DLD1 (cell line): ENCODE measurements around the gene TRAF3.
"Not testable (repeated sequence)": the region's sequence is repeated elsewhere in the genome, so short reads cannot be mapped to it uniquely, and the experiment has no call there.

Source experiments
- in situ Hi-C: cut with HindIII; loops from 2 replicates; pipeline ENCODE4 v1.10.0; 2017; ENCODE audit warnings: low sequenced_read_pairs

The TRAF3 gene

DNA sequence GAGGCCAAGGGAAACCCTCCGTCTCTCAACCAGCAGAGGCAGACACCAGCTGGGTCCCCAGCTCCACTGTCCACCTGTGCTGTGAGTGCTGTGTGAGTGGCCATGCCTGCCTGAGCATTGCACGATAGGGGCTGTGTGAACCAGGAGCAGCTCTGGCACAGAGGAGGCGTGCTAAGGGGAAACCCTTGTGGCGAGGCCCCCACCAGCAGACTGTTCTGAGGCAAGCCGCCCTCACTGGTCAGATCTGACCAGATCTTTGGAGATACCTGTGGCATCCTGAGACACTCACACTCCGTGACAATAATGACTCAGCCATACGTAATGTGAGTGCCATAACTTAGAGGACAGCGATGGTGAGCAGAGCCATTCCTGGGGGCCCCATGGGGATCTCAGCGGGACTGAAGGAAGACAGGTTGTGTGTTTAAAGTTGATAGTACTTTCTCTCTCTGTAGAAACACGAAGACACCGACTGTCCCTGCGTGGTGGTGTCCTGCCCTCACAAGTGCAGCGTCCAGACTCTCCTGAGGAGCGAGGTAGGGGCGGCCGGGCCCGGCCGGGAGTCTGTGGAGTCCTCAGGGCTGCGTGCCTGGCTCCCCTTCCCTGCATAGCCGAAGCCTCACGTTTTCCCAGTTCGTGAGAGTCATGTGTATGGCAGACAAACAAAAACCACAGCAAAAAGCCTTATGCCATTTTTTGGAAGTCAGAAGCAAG lies 108.6 kb downstream of the TRAF3 start:
- in situ Hi-C loops = no loop called here

GRCh38 chr14:102888748-102889147 lies 111.5 kb downstream of the TRAF3 start:
- in situ Hi-C loops = no loop called here

GRCh38 chr14:102889615-102890014 lies 112.4 kb downstream of the TRAF3 start:
- in situ Hi-C loops = no loop called here

DNA sequence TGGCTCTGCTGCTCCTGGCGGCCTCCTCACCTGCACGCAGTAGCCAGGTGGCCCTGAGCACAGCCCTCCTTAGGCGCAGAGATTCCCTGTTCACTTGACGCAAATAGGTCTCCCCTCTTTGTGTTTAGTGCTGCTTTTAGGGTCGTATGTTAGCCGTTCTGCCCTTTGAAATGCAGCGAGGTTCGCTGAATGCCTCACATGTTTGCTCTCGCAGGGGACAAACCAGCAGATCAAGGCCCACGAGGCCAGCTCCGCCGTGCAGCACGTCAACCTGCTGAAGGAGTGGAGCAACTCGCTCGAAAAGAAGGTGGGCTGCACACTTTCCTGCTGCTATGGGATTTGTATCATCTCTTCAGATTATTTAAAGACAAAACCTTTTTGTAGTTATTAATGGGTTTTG lies 113.9 kb downstream of the TRAF3 start:
- in situ Hi-C loops = no loop called here

GRCh38 chr14:102891556-102891955 lies 114.3 kb downstream of the TRAF3 start:
- in situ Hi-C loops = no loop called here

DNA sequence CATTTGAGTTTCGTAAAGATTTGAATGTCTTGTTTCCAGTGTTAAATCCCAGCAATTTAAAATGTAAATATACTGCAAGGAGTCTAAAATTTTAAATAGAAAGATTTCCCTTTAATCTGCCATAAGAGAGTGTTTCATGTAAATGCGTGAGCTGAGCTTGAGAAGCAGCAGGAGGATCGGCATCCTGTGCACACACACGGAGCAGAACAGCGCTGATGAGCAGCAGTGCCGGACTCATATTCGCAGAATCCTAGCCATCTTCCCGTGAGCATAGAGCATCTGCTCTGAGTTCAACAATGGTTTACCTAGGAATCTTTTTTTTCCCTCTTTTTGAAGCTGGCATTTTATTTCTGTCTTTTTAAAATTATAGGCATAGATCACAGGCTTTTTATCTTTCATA lies 115.4 kb downstream of the TRAF3 start:
- in situ Hi-C loops = no loop called here

GRCh38 chr14:102893452-102893851 lies 116.2 kb downstream of the TRAF3 start:
- in situ Hi-C loops = no loop called here

GRCh38 chr14:102896735-102897134 lies 119.5 kb downstream of the TRAF3 start:
- in situ Hi-C loops = not testable (repeated sequence)

DNA sequence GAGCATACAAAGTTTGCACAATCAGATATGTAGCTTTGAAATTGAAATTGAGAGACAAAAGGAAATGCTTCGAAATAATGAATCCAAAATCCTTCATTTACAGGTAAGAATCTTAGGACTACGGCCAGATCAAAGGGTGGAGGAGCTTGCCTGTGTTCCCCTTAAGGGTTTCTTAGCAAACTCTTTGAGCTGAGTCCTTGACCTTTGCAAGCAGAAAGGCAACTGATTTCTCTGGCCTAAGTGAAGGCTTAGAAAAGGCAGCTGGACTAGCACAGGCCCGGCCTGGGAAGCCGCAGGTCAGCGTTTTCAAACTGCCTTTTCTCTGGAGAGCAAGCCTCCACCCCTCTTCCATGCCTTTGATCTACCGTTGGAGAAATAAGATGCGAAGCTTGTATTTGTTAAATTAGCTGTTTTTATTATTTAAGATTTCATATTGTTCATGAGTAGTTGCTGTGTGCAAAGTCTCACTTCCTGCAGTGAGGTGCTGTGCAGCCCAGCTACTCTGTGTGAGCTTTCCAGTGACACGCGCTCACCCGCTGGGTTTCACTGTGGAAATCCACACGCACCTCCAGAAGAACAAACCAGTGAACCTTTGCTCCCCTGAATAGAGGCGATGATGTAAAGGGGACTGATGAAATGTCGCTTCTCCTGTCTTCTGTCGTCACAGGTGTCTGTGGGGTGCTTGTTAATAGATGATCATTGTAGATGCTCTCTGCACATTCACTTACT lies 120.2 kb downstream of the TRAF3 start:
- in situ Hi-C loops = no loop called here

- in situ Hi-C loops = no loop called here
Measured at GRCh38 chr14:102898298-102898697, 121.0 kb downstream of the TRAF3 start.

DNA sequence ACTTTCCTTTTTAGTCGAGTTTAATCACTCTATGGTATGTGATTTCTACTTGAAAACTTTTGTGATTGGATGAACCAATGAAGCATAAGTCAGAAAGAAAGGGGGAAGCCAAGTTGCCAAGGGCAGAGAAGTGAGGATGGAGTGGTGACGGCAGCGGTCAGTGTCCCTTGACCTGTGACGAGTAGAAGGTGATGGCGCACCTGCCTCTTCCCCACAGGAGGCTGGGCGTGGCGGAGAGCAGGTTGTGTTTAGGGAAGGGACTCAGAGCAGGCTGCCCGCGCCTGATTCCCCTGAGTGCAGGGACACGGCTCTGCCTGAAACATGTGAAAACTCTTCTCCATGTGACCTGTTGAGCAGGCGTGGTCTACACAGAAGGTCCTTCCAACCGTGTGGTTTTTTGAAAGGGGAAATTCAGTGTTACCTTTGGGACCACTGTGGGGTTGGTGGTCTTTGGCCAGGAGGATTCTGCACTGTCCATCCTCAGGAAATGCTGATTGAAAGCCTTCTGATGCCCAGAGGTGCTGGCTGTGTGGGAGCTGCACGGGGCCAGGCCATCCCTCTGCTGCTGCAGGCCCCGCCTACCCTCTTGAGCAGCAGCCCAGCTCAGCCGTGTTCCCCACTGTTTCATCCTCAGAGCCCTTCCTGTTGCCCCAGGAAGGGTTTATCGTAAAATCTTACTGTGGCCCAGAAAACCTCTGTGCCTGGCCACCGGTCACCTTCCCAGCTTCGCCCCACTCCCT lies 121.7 kb downstream of the TRAF3 start:
- in situ Hi-C loops = no loop called here

- in situ Hi-C loops = no loop called here
Measured at GRCh38 chr14:102899516-102899900, 122.3 kb downstream of the TRAF3 start.

GRCh38 chr14:102900631-102901571 lies 123.7 kb downstream of the TRAF3 start:
- in situ Hi-C loops = no loop called here

- in situ Hi-C loops = no loop called here
Measured at GRCh38 chr14:102901633-102902032, 124.4 kb downstream of the TRAF3 start.

GRCh38 chr14:102902086-102902485 lies 124.8 kb downstream of the TRAF3 start:
- in situ Hi-C loops = no loop called here

- in situ Hi-C loops = no loop called here
Measured at GRCh38 chr14:102902523-102903247, 125.4 kb downstream of the TRAF3 start.

GRCh38 chr14:102903248-102903888 lies 126.1 kb downstream of the TRAF3 start:
- in situ Hi-C loops = no loop called here

DNA sequence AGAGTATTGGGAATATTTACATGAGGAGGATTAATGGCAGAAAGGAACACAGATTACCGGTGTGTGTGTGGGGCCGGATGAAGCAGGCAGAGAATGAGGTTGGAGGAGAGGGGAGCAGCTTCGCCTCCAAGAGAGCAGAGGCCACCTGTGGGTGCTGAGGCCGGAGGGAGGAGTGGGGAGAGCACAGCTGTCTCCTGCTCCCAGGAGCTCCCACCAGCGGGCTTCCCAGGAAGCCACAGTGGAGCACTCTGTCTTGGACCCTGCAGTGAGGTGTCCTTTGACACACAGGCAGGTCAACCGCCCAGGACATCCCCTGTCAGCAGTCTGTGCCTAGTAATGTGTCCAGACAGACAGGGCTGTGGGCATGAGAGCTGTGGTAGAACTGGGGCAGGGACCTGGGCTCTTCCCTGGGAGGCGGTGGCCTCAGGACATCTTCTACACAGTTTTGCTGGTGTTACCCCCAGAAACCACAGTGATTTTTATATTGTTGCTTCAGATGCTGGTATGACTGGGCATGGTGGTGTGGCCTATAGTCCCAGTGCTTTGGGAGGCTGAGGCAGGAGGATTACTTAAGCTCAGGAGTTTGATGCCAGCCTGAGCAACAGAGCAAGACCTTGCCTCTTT lies 126.8 kb downstream of the TRAF3 start:
- in situ Hi-C loops = no loop called here
